Epidermal melanocyte (primary cell): ENCODE data around the gene ILKAP.

ENCODE experiments used
- DNase-seq: peaks from one replicate; pipeline ENCODE4 v3.0.0; 2011; ENCODE audit warnings: low spot score; ENCODE audit not compliant: insufficient read length

ILKAP gene

DNA sequence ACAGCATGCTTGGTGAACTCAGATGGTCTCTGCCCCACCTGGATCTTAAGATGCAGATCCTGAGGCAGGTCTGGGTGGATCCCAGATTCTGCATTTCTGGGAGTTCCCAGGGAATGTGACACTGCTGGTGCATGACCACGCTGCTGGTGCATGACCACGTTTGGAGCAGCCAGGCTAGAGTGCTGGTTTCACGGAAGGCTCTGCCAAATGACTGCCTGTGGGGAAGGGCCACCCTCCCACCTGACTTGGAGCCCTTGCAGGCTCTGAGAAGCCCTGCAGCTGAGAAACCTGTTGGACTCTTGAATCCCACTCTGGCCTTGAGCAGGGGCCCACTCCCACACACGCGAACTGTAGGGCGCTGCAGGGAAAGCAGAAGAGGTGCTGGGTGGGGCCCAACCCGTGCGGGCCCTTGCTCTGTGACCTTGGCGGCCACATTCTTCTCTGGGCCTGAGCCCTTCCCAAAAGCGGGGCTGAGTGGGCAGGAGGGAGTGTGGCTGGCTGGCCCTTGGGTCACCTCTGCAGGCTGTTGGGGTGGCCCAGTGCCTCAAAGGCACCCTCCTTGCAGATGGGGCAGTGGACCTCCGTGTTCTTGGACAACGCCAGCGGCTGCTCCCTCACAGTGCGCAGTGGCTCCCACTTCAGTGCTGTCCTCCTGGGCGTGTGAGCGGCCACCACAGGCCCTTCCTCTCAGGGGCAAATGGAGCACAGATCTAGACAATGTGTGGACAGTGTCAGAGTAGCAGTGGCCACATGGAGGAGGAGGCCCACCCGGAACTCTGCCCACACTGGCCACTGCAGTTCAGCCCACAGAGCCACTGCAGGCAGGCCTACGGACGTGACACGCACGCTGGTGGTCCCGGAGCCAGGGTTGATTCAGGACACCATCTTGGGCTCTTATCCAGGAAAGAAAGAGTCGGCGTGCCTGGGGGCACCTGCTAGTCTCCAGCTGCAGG lies 36.8 kb downstream of the ILKAP start:
- no peak for DNase-seq

DNA sequence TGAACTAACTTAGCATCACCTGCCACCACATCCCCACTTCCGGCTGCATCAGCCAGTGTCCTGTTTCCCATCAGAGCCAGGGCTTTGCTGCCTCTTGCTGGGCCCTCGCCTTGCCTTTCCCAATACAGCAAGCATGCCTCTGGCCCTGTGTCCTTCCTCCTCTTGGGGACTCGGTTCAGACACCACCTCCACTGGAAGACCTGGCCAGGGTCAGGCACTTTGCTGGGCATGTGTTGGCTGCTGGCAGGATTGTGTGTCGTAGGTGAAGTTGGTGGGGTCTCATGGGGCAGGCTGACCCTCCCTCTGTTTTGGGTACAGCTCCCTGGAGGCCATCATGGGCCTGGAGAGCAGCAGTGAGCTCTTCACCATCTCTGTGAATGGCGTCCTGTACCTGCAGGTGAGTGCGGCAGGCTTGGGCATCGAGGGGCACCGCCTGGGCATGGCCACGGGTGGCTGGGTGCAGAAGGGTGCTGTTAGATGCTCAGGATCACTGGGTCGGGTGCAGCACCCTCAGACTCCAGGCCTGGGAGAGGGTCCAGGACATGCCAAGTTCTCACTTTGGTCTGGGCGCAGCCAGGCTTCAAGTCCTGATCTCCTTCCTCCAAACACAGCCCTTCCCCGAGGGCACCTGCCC lies 38.1 kb downstream of the ILKAP start:
- no peak for DNase-seq

DNA sequence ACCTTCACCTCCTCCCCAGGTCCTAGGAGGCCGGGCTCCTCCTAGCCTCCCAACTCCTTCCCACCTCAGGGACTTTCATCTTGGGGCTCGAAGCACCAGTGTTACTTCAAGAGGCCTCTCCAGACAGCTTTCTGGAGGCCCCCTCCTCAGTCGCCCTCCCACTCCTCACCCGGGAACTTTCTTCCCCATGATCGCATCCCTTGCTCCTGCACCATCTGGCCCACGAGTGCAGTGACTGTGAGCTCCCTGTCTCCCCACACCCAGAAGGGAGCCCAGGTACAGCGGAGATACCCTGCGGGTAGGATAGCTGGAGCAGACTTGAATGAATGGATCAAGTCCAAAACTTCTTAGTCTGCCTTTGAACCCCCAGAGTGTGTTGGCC lies 38.6 kb downstream of the ILKAP start:
- DNase-seq = no peak

DNA sequence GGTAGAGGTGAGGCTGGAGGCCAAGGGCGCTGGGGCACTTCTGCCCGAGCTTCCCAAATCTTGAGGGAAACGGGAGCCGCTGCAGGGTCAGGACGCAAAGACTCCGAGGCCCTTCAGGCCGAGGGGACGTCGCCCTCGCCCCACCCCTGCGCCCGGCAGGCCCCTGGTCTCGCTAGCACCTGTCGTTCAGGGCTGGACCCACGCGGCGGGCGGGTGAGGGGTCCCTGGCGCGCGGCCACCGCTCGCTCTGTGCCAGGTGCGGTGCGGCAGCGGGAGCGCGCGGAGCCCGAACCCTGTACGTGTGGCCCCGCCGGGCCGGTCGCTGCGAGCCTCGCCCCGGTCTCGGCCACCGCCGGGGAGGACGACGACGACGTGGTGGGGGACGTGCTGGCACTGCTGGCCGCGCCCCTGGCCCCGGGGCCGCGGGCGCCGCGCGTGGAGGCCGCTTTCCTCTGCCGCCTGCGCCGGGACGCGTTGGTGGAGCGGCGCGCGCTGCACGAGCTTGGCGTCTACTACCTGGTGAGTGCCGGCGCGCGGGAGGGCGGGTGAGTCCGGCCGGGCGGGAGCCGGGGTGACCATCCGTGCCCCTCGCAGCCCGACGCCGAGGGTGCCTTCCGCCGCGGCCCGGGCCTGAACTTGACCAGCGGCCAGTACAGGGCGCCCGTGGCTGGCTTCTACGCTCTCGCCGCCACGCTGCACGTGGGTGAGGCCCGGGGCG lies 39.9 kb downstream of the ILKAP start:
- DNase-seq = no peak

DNA sequence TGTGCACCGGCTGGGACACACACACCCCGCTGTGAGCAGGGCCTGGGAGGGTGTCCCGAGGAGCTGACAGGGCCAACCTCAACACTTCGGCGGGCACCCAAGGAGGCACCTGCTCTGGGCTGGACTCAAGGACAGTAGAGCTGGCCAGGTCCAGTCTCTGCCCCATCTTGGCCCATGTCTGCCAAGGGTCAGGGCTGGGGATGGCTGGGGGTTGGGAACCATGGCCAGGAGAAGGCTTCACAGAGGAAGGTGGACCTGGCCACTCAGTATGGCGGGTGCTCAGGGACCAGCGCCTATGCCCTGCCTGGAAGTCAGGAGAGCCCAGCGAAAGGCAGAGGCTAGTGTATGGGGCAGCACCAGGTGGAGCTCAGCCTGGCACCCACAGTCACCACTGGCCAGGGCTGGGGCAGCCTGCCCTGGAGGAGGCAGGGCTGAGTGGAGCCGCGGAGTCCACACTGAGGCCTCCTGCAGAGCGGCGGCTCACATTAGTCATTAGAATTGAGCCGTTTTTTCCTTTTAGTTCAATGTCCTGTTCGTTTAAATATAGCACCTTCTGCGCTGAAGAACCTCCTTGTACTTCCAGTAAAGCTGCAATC lies 40.6 kb downstream of the ILKAP start:
- no peak for DNase-seq

DNA sequence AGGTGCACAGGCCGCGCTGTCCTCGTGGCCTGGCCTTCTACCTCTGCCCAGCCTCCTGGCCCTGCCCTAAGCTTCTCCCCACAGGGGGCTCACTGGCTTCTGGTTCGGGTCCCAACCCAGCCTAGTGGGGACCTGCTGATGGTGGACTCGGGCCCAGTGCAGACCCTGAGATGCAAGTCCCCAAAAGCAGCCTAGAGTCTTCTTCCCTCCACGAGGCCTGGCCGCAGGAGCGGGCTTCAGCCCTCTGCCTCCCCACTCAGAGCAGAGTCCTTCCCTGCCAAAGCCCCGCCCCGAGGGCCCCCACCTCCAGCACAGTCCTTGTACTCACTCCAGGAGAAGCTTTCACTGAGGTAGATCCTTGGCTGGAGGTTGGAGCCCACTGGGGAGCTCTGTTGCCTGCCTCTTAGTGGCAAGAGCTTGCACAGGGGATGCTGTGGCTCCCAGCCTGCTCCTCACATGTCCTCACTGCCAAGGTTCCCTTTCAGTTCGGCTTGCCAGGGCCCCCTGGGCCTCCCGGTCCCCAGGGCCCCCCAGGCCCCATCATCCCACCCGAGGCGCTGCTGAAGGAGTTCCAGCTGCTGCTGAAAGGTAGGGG lies 41.1 kb downstream of the ILKAP start:
- no peak for DNase-seq

DNA sequence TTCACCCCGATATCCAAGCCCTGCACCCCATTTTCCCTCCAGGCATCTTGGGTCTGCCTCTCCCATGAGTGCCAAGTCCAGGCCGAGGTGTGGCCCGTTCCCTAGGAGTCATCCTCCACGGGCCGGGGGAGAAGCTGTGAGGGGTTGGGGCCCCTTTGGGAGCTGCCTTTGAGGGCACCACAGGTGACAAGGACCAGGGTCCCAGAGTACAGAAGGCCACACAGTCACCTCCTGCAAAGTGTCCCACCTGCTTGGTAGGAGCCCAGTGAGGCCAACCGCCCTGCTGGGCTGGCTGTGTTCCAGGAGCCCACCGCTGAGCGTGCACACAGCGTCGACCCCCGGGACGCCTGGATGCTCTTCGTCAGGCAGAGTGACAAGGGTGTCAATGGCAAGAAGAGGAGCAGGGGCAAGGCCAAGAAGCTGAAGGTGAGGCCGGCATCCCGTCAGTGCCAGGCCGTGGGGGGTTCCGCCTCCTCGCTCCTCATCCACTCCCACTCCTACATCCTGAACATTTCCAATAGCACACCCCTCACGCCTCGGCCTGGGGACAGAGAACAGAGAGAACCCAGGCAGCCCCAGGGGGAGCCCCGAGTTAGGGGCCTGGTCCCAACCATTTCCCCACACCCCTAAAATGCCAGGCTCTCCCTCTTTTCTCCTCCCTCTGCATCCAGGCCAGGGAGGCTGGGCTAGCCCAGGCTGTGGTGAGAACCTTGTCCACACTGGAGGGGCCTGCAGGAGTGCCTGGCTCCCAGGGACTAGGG lies 42.0 kb downstream of the ILKAP start:
- DNase-seq = no peak

DNA sequence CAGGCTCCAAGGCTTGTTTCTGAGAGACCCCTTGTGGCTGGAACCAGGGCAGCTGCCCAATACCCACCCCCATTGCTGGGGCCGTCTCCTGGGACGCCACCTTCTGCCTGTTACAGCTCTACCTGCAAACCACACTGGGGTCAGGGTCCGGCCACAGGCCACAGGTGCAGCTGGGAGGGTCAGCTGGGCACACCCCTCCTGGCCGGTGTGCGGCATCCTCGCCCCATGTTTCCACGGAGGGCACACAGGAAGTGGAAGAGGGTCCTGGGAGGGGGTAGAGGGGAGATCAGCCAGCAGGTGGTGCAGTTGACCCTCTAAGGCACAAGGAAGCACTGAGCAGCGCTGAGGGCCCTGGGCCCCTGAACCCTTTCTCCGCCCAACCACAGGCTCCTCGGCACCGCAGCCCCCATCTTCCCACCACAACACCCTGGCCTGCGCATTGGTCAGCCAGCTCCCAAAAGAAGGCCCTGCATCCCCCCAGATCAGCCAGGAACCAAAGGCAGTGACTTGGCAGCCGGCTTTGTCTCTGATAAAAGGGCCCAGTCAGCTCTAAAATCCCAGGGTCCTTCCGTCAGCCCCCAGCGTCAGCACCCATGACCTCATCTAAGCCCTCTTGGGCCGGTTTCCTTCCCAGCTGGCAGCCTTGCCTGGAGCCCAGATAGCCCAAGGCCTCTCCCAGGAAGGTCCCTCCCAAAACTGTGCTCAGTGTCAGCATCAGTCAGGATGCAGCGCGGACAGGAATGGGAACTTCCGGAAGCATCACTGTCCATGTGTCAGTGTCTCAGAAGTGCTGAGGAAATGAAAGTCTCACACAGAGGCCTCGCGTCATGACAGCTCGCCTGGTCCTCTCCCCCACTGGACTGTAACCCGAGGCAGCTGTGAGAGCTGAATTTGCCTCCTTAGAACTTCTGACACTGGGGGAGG lies 43.0 kb downstream of the ILKAP start:
- DNase-seq = no peak

DNA sequence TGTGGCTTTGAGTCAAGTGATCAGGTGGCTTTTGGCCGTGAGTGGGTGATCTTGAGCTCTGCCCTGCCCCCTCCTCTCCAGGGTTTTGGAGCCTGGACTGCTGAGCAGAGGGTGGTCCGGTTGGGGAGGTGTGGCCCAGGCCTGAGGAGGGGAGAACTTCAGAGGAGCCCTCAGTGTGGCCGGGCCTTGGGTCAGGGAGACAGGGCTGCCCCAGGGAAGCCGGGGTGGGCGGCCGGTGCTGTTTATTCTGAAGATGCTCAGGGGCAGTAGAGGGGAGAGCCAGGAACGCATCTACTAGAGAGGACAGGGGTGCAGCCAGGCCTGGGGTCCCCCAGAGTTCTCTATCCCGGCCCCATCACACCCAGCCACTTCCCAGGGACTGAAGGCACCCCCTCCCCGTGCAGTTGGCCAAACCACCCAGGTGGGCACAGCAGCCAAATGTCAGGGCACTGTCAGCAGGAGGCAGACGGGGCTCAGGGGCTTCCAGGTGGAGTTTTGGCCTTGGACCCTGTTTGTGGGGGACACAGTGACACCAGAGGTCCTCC lies 43.8 kb downstream of the ILKAP start:
- no peak for DNase-seq

DNA sequence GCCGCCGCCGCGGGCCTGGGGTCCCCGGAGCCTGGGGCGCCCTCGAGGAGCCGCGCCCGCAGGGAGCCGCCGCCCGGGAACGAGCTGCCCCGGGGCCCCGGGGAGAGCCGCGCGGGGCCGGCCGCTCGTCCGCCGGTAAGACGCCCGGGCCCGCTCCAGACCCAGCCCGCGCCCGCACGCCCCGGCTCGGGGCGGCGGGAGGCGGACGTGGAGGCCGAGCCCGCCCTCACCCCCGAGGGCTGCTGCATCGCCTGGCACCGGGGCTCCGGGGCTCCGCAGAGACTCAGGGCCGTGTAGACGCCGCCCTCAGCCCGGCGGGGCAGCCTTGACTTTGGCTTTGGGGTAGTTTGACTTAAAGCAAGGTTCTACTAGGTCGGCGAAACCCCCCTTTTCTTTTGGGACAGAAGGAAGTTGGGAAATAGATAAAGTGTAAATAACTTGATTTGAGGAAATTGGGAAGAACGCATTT lies 44.4 kb downstream of the ILKAP start:
- DNase-seq = no peak

DNA sequence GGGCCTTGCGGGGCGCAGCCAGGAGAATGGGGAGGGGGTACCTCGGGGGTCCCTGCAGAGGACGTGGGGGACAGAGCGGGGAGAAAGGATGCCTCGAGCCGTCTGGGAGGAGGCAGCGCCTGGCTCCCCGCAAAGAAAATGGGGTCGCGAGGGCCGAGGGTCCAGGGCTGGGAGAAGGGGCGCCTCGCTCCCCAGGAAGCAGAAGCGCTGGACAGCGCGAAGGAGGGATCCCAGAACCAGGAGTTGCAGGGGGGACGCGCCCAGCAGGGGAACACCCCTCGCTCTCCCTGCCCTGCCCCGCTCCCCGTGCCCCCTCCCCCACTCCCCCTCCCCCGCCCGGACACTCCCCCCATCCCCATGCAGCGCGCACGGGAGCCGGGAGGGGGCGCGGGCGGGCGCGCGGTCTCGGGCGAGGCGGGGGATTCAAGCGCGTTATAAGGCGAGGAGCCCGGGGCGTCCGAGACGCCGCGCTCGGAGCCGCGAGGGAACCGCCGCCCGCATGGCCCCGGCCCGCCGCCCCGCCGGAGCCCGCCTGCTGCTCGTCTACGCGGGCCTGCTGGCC lies 44.9 kb downstream of the ILKAP start, which contains the start of gene ERFE:
Gene ERFE (plus strand): TSS at position 462 of the 562 bp plus-strand sequence. CDS start 38 bp downstream, at position 500.
- peak; percentile 78 for DNase-seq

DNA sequence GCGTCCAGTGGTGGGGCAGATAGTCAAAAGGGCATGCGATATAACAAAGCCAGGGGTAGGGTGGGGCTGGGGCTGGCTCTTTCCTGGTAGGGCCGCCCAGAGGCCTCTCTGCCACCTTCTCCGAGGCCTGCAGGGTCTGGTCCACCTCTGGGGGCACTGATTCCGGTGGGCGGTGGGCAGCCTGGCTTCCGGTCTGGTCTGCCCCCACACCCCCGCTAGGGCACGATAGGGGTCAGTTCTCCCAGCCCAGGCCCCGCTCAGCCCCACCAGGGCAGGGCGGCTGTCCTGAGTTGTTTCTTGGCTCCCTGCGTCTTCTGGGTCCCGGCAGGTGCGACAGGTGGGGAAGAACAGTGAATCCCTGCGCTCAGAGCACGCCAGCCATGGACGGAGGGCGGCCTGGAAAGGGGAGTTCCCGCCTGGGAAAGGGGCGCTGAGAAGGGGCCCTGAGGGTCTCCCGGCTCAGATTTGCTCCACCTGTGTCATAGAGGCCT lies 45.4 kb downstream of the ILKAP start:
- DNase-seq = no peak

DNA sequence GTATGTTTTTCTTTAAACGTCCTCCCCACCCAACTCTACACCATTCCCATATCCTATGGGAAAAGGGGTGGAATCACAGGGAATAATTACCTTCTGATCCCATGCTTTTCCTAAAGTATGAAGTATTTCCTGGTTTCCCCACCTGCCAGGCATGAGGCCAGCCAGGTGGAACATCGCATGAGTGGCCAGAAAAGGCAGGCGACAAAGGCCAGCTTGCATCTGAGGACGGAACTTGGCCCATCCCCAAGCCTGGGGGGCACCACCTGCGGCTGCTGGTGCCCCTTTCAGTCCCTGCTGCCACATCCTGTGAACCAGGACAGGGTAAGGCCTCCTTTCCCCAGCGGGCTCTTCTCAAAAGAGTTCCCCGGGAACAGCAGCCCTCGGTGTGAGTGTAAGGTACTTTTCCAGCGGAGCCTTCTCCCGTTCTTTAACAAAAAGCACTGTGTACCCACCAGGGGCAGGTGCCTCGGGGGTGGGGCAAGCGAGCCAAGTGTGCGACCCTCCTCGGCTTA lies 45.9 kb downstream of the ILKAP start:
- no peak for DNase-seq

DNA sequence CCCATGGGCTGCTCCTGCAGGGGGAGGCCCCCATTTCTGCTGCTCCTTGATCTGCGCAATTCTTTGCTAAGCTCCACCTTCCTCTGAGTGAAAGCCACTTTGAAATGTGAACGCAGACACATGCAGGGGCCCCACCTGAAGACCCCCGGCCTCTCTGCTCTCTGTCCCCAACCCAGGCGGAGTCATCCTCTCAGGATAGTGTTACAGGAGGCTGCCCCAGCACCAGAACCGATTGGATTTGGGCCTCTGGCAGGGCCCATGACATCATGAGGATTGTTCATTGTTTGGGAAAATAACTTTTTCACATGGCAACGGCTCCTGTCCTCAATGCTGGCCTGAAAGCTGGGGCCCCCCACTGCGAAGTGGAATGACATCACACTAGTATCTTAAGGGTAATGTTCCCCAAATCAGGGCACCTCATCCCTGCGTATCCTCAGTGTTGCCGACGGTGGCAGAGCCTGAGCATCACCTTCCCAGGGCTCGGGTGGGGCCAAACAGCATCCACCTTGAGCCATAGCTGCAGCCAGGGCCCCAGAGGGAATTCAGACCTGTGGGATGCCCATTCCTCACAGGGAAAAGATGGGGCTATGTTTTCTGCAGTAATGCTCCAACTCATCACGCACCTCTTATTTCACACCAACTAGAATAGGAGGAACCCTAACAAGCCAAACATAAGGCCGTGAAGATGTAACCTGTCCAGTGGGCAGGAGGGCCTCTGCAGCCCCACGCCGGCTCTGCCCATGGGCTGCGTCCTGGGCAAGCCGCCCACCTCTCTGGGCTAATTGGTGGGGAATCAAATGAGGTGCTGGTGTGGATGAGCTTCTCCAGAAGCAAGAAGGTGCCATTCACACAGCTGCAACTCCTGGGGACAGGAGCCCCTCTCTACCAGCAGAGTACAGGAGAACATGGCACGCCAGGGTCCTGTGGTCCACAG lies 47.5 kb downstream of the ILKAP start:
- DNase-seq = no peak

DNA sequence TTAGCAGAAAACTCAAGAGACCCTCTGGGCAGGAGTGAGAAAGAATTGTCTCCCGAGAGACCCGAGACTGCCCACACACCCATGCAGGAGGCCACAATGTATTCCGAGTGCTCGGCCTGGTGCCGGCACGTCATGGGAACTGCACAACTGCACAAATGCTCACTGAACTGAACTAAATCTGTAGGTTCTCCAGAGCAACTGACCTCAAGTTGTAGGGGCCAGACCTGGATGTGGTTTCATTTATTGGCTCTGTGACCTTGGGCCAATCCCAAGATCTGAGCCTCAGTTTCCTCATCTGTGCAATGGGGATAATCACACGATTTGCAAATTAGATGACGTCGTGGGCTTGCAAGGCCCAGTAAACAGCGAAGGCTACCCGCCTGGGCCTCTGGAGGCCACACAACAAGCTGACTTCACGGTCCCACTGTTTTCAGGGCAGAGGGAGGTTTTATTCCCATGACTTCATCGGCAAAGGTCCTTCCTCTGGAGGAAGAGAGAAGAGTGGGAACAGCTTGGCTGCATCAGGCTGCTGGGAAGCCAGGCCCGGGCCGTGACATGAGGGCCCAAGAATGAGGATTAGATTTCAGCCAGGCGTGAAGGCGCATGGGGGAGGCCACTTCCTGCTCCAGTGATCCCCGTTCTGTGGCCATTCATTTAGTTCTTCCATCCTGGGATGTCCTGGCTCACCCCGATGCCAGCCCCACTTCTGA lies 48.3 kb downstream of the ILKAP start:
- no peak for DNase-seq

DNA sequence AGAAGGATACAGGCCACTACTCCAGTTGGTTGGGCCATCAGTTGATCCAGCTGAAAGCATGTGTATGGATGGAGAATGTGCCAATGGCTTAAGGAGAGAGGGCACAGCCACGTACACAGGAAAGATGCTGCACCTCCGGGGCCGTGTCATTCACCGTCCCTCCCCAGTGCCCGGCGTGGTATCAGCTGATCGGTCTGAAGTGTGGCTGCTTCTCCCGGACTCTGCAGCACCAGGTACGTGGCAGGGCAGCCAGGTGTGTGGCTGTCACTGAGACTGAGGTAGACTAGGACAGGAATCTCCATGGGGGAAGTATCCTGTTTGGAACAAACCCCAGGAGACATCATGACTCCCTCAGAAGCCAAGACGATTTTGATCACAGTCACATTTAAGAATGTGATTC lies 48.9 kb downstream of the ILKAP start:
- DNase-seq = no peak
